ENCODE results near the gene TMEM140.

GRCh38 chr7:135129579-135129978 is 18.3 kb upstream of the TMEM140 start:
- no peak for TF ChIP-seq CTCF (IDR thresholded peaks at IDR 0.05)
- no peak for TF ChIP-seq ZFX (IDR thresholded peaks at IDR 0.05; ENCODE audit: borderline replicate concordance)
